D721Med (cell line): ENCODE measurements around the gene TMEM131L.
"Not testable (repeated sequence)": the region's sequence is repeated elsewhere in the genome, so short reads cannot be mapped to it uniquely, and the experiment has no call there.

ENCODE experiments used
- DNase-seq: peaks from one replicate; pipeline ENCODE4 v3.0.0; 2011; ENCODE audit warnings: low spot score; ENCODE audit not compliant: insufficient read length
- FAIRE-seq: peaks from 2 replicates; lab custom pipeline; 2011; peaks lifted over from hg19 to GRCh38; lab: Jason Lieb, UNC
- CTCF ChIP-seq: IDR thresholded peaks from 2 replicates; pipeline ENCODE4 v1.5.1; 2012; ENCODE audit warnings: mild to moderate bottlenecking, control low read depth; ENCODE audit not compliant: insufficient read depth; ENCODE audit errors: missing control alignments

Gene TMEM131L

GRCh38 chr4:153468587-153468986 lies 2.4 kb downstream of the TMEM131L start:
- DNase-seq, result no peak
- no peak for TF ChIP-seq CTCF
- no peak for FAIRE-seq

- no peak for FAIRE-seq
Observed at GRCh38 chr4:153469031-153469430, 2.9 kb downstream of the TMEM131L start.

GRCh38 chr4:153471071-153471697 lies 5.0 kb downstream of the TMEM131L start:
- not testable (repeated sequence) for FAIRE-seq, DNase-seq

More at GRCh38 chr4:153469031-153469430, 2.9 kb downstream of the TMEM131L start:
- no peak for TF ChIP-seq CTCF
- no peak for DNase-seq

GRCh38 chr4:153471698-153472093 lies 5.5 kb downstream of the TMEM131L start:
- no peak for TF ChIP-seq CTCF
- DNase-seq, result no peak
- FAIRE-seq, result no peak

GRCh38 chr4:153472122-153473037 lies 6.2 kb downstream of the TMEM131L start:
- DNase-seq, result no peak
- no peak for TF ChIP-seq CTCF
- no peak for FAIRE-seq

- DNase-seq, result no peak
- FAIRE-seq, result no peak
- no peak for TF ChIP-seq CTCF
Observed at GRCh38 chr4:153474251-153474650, 8.1 kb downstream of the TMEM131L start.

GRCh38 chr4:153476829-153477574 lies 10.8 kb downstream of the TMEM131L start:
- no peak for FAIRE-seq
- TF ChIP-seq CTCF, result no peak
- DNase-seq, result no peak
